ENCODE data around the gene TNFRSF13B.
"Not testable (repeated sequence)": the region's sequence is repeated elsewhere in the genome, so short reads cannot be mapped to it uniquely, and the experiment has no call there.

The TNFRSF13B gene

DNA sequence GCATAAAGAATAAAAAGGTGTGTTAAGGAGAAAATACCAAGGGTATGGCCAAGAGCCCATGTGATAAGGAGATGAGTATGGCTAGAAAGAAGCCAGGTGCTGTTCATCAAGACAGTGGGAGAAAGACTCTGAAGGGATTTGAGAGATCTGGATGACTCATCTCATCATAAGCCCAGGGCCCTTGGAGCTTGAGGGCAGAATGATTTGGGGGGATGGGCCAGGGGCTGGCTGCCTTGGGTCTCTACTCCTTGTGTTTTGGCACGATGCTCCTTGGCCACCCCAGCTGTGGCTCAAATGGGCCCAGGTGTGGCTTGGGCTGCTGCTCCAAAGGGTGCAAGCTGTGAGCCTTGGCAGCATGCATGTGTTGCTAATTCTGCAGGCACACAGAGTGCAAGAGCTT lies 14.5 kb upstream of the TNFRSF13B start:
- no peak for DNase-seq

DNA sequence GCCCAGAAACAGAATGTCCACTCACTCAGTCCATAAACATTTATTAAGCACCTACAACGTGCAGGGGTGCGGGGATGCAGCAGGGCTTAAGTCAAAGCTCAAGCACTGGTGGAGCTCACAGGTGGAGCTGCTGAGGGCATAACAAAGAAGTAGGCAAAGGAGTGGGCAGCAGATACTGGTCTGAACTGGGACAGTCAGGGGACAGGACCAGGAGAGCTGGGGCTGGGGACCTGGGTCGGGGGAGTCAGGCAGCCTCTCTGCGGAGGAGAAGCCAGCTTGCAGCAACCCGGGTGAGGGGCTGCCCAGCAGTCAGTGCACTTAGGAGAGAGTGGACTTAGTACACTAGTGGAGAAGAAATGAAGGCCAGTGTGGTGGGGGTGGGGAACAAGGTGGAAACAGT lies 10.0 kb upstream of the TNFRSF13B start:
- DNase-seq: no peak

DNA sequence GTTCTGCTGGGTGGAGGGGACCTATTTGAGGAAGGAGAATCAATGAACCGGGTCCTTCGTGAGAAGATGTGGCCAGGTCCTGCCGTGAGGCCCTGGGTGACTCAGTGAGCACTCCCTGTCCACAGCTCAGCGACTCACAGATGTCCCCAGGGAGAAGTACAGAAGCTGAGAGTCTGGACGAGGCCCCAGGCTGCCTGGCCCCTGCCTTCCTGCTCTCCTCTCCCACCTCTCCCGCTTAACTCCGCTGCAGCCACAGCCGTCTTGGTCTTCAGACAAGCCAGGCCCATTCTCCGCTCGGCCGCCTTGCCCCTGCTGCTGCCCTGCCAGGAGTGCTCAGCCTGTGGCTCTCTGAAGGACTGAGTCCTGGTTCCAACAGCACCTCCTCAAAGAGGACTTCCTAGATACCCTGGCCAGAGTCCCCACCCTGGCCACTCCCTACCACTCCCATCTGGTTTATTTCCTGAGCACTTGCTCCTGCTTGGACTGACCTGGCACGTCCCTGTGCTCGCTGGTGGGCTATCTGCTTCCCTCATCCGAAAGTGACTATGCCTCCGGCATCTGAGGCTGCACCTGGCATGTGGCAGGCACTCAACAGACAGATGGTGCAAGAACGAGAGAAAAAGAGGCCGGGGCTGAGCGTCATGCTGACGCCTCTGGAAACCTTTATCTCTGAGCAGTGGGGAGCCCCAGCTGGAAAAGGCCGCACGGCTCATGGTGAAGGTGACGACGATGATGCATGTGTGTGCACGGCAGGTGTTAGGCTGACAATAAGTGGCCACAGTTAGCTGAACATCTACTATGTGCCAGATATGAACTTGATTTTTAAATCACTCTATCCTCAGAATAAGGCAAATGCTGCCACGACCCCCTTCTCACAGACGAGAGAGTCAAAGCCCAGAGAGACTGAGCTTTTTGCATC lies 9.2 kb upstream of the TNFRSF13B start:
- DNase-seq: no peak

DNA sequence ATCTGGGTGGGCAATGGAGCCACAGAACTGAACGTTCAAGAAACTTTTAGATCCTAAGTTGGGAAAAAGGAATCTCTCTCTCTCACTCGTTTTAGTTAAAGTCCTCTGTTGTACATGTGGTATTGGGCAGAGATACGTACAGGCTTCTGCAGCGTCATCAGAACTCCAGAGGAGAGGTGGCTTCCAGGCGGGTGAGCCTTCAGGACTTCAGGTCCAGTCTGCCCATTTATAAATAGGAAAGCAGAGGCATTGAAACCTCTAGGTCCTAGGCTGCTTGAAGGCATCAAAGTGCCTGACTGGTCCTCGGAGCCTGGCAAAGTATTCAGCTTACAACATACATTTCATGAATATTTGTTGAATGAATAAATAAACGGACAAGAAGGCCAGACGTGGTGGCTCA lies 8.1 kb upstream of the TNFRSF13B start:
- DNase-seq: no peak

DNA sequence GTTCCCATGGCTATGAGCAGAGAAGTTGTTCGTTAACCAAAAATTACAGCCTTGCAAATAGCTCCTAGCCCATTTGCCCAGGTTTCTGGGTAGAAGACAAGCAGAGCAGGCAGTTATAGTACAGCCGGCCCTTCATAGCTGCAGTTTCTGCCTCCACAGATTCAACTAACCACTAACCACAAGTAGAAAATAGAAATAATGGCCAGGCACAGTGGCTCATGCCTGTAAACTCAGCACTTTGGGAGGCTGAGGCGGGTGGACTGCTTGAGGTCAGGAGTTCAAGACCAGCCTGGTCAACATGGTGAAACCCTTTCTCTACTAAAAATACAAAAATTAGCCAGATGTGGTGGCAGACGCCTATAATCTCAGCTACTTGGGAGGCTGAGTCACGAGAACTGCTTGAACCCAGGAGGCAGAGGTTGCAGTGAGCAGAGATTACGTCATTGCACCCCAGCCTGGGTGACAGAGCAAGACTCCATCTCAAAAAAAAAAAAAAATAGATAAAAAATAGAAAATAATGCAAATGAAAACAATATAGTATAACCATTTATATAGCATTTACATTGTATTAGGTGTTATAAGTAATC lies 7.4 kb upstream of the TNFRSF13B start:
- DNase-seq: not testable (repeated sequence)

DNA sequence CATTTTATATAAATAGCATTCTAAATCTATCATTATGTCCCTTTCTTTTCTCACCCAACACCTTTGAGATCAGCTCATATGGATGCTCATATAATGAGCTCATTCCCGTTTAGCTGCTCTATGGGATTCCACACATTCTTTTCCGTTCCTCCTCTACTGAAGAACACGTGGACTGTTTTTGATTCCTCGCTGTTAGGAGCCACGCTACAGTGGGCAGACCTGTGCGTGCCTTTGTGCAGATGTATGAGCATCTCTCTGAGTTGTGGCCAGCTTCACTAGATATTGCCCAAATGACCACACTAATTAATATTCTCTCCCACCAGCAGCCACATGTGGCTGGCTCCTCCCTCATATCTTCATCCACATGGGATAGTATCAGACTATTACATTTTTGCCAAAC lies 6.0 kb upstream of the TNFRSF13B start:
- no peak for DNase-seq

DNA sequence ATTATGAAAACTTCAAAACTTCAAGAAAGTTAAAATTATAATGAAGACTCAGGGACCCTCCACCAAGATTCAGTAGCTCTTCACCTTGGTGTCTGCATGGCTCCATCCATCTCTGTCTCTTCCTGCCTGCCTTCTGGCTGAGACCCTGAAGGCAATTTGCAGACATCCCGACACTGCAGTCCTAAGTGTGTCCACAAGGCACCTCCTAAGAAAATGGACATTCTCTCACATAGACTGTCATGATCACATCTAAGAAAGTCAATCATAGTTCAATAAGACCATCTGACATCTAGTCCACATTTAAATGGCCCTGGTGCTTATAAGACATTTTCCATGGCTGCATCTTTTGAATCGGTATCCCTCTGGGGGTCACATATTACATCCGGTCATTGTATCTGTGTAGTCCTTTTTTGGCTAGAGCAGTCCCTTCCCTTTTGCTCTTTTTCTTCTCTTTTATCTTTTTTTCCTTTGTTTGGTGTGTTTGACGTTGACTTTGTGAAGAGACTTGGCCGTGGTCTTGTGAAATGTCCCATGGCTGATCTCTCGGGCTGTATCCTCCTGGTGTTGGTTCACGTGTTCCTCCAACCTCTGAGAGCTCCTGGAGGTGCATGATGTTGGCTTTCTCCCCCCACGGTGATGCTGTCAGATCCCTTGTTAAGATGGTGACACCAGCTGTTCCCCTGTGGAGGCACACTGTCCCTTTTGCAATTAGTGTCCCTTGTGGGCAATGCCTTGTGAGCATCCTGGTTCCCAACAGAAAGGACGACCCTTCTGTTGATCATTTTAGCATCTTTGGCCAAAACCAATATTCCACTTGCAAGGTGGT lies 5.0 kb upstream of the TNFRSF13B start:
- DNase-seq: no peak

DNA sequence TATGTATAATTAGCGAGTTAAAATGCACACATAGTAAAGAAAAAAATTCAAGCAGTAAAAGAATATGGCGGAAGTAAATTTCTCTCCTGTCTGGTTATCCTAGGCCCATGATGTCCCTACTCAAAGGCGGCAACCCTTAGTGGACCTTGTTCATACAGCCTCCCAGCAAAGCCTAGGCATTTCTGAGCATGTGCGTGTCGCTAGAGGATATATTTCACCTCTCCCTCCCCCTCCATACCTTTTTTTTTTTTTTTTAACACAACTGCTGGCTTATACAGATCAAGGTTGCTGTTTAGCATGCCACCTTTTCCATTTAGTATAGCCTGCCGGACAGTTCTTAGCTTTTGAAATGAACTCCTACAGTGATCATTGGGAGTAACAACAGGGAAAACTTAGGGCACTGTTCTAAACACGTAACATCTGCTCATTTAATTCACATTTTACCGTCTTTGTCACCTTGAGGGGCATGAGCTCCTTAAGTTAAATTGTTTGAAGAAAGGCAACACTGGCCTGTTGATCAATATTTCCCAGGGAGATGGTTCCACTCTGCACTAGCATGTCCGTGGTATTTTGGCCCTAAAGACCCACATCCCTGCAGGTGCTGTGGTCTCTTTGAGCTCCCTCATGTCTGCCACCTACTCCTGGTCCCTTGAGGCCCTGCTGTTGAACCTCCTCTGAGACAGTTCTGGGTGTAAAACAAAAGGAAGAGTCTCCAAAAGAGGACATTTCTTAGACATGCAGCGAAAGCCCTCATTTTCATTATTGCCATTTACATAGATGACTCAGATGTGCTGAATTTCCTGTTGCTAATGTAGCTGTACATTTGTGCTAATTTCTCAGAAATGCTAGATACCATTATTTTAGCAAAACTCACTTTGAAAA lies 4.1 kb upstream of the TNFRSF13B start:
- DNase-seq: no peak

DNA sequence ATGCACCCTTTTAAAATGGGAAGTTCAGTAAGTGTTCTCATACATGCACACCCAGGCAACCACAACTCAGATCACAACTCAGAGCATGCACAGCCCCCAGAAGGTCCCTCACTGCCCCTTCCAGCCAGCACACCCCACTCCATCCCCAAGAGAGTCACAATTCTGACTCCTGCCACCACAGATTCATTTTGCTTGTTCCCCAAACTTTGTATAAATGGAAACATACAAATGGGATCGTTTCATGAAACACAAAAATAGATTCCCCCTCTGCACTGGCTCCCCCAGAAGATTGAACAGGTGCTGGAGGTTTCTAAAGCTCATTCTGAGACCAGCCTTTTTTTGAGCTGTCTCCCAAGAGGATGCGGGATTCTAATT lies 3.3 kb upstream of the TNFRSF13B start:
- DNase-seq: no peak

DNA sequence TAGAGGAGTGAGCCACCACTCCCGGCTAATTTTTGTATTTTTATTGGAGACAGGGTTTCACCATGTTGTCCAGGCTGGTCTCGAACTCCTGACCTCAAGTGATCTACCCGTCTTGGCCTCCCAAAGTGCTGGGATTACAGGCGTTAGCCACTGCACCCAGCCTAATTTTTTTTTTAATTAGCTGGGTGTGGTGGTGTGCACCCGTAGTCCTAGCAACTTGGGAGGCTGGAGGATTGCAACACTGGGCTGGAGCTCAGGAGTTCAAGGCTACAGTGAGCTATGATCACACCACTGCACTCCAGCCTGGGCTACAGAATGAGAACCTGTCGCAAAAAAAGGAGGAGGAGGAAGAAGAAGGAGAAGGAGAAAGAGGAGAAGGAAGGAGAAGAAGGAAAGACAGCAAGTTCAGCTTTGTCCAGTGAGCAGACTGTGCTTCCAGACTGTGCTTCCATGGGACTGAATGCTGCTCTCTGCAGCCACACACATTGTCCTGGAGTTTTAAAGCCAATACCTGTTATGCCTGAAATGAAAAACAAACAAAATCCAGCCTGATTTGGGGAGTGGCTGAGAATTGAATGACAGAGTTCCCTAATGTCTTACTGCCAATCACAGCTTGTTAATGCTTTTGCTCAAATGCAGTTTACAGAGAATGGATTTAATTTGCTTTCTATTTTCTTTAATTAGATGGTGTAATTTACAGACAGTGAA lies 2.8 kb upstream of the TNFRSF13B start:
- DNase-seq: no peak

DNA sequence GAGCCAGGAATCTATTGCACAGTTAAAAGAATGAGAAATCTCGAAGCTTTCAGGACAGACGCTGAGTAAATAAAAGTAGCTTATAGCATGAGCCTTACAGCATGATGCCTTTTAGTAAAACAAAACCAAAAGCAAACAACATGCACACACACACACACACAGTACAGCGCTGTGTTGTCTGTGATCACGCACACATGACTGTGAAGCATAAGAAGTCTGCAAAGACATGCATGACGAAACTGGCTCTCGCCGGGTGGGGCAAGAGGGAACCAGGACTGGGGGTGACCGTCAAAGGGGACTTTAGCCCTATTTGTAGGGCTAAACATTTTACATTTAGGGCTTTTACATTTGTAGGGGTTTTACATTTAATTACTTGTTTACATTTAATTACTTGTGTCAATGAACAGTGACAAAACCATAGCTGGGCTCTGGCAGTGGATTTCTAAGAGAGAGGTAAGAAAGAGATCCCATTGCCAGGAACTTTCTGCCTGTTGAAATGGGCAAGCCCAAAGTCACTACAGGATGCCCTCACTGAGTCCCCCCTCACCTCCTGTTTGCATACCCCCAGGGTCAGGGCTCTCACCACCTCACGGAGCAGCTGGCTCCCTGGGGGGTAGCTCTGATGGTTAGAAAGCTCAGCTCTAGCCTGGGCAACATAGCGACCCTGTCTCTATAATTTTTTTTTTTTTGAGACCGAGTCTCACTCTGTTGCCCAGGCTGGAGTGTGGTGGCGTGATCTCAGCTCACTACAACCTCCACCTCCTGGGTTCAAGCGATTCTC lies 2.0 kb upstream of the TNFRSF13B start:
- no peak for DNase-seq

DNA sequence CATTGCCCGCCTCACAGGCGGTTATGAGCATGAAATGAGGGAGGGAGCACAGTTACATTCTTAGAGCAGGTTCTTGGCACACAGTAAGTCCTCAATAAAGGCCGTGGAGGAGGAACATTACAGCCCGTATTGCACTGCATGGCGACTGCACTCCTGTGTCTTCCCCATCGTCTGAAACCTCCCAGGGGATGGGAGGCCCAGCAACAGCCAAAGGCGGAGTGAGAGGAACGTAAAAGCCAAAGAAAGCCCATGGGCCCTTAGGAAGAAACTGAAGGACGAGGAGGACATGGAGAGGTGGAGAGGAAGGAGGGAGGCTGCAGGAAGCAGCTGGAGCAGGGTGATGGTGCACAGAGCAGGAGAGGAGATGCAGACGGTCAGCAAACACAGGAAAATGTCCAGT lies 1.1 kb upstream of the TNFRSF13B start:
- DNase-seq: not testable (repeated sequence)

DNA sequence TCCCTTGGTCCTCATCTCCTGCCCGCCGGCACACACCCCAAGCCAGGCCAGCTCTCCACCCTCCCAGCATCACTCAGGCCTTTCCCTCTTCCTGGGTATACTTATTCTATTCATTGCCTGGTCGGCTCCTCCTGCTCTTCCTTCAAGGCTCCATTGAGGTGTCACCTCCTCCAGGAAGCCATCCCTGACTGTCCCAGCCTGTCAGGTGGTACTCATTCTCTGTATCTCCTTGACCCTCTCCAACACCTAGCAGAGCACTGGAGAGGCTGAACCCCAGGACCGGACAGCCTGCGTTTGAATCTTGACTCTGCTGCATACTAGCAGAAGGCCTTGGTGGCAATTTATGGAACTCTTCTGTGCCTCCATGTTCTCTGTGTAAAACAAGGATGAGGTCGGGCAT lies 428 bp upstream of the TNFRSF13B start:
- no peak for DNase-seq

DNA sequence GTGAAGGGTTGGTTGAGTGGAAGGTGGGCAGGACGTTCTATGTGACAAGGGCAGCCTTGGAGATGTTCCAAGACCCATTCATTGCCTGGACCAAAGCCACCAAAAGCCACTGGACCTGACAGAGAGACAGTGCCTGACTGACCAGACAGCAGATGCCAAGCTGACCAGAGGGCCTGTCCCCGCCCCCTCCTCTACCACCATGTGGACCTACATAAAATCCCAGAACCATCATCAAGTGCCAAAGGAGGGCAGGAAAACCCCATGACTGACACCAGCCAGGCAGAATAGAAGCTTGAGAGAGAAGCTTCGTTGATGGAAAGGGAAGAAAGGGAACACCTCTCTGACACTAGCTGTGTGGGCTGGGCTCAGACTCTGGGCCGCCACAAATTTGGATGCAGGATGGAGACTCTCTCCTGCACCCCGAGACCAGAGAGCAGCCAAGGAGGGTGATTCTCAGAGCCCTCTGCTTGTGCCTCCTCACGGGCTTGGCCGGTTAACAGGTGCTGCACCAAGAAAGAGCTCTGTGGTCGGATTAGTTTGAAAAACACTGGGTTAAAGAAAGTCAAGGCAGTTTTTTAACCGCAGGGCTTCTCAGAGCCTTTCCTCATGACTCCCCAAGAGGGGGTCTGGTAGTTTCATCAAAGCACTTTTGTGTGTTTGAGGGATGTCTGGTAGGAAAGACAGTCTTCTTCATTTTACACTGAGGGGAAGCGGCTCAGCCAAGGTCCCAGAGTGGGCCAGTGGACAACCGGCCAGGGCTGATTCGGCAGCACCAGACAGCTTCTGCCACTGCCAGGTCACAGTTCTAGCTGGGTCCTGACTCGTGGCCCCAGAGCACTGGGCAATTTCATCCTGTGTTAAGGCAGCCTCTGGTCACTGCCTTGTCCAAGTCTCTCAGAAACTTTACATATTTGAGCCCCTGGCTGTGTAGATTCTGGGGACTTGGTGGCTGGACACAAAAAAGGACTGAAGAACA lies 1.7 kb downstream of the TNFRSF13B start:
- DNase-seq: no peak

DNA sequence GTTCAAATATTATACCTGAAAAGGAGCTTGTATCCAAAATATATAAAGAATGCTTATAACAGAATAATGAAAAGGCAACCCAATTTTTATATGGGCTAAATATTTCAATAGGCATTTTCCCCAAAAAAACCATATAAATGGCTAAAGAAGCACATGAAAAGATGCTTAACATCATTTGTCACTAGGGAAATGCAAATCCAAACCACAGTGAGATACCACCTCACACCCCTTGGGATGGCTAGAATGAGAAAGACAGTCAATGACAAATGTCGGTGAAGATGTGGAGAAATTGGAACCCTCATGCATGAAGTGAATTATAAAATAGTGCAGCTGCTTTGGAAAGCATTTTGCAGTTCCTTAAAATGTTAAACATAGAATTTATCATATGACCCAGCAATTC lies 3.1 kb downstream of the TNFRSF13B start:
- no peak for DNase-seq

DNA sequence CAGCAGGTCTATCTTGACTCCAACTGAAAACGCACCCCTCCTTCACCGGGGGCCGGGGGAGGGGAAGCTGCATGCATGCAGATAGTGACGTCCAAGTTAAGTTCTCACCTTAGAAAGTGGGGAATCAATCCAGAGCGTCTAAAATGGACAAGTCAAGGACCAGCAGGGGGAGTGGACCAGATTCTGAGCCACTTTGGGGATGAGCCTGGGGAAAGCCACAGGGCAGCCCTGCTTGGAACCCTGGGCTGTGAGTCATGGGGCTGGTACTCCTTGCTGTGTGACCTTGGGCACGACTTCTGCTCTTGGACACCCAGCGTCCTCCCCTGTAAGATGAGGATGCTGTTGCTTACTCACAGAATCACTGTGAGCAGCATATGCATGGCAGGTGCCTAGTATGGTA lies 9.1 kb downstream of the TNFRSF13B start:
- DNase-seq: no peak

DNA sequence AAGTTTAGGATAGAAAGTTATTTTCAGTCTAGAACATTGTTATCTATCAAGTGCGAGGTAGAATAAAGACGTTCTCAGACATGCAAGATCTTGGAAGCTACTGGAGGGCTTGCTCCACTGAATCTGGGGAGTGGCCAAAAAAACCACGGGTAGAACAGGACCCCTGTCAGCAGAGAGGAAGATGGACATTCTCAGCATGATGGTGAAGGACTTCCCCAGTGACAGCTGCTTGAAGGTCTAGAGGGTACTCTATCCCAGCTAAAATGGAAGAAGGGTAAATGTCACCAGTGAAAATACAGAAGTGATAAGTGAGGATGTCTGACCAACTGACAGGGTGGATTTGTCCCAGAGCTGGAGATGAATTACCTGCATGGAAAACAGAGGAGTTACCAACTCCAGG lies 10.1 kb downstream of the TNFRSF13B start:
- DNase-seq: no peak

DNA sequence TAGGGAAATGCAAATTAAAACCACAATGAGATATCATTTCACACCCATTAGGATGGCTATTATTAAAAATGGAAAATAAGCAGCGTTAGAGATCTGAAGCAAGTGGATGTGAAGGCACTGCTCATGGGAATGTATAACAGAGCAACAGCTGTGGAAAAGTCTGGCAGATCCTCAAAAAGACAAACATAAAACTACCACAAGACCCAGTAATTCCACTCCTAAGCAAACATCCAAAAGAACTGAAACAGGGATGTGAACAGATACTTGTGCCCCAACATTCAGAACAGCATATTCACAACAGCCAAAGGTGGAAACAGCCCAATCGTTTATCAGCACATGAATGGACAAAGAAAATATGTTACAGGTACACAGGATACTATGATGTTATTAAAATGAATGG lies 10.9 kb downstream of the TNFRSF13B start:
- not testable (repeated sequence) for DNase-seq

DNA sequence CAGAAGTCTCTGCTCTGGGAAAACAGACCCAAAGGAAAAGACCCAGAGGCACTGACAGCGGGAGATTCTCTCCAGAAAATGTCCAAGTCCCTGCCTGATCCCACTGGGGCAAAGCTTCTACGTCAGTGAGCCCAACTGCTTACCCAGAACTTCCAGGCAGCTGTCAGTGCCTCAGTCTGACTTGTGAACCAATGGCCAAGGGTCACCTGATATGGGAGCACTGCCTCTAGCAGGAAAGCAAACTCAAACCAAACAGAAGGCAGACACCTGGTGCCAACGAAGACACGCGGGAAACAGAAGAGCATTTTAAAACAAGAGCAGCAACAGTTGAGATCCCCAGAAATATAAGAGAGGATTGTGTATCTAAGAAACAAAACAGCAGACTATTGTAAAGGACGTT lies 16.9 kb downstream of the TNFRSF13B start:
- not testable (repeated sequence) for DNase-seq

DNA sequence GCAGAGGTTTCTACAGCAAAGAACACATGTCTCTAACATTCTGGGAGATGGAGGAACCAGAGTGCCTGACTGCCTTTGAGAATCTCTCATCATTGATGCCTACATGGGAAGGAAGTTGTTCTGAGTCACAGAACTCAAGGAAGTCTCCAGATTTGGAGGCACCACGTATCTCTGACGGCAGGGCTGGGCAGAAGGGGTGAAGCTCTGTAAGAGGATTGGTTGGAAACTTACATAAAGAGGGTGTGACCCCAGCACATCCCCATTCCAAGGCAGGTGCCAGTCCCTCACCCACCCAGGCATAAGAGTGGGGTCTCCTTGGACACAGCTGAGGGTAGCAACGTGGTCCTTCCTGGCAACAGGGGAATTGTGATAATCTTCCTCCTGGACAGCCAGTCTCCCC lies 17.4 kb downstream of the TNFRSF13B start:
- no peak for DNase-seq

Data from activated gamma-delta T cell treated with Interleukin-2 at 50 U/mL for 16 hours (primary cell).